ENCODE results near the gene KCNQ1.

The KCNQ1 gene

DNA sequence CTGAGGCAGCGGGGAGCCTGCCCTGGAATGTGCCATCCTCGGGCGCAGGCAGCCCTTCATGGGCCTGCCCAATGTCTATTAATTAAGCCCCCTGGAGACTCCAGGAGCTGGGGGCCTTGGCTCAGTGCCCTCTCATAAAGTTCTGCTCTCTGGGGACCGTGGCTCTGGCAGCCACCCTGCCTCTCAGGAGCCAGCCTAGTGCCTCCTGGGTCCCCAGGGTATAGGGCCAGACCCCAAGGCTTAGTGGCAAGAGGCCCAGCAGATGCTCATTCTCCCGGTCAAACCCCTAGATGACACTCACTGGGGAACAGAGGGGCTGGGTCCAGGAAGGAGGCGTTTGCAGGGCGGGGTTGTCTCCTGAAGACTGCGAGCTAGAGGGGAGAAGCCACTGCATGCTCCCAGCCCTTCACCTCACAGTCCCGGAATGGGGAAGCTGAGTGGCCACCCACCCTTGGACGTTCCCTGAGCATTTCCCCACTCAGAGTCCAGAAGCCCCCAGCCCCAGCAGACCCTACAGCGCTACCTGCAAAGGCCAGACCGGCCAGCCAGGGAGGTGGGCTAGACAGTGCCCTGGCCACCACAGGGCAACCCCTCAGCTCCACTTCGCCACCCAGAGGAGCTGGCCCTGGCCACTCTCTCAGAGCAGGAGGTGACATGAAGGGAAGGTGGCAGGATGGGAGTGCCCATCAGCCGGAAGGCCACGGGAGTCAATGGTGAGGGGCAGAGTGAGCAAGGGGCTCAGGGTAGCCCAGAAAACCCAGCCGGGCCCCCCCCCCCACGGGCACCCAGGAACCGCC is 357.8 kb downstream of the KCNQ1 start:
- no peak for DNase-seq (ENCODE audit: low read depth)
- TF ChIP-seq, protein P1, sequence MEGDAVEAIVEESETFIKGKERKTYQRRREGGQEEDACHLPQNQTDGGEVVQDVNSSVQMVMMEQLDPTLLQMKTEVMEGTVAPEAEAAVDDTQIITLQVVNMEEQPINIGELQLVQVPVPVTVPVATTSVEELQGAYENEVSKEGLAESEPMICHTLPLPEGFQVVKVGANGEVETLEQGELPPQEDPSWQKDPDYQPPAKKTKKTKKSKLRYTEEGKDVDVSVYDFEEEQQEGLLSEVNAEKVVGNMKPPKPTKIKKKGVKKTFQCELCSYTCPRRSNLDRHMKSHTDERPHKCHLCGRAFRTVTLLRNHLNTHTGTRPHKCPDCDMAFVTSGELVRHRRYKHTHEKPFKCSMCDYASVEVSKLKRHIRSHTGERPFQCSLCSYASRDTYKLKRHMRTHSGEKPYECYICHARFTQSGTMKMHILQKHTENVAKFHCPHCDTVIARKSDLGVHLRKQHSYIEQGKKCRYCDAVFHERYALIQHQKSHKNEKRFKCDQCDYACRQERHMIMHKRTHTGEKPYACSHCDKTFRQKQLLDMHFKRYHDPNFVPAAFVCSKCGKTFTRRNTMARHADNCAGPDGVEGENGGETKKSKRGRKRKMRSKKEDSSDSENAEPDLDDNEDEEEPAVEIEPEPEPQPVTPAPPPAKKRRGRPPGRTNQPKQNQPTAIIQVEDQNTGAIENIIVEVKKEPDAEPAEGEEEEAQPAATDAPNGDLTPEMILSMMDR (IDR thresholded peaks at IDR 0.05; ENCODE audit: control insufficient read depth, insufficient read depth, low read depth, low read length, missing control alignments) = no peak
- no peak overlapping the region for H3K4me3 ChIP-seq (ENCODE audit: control insufficient read depth, low read depth, low read length)

DNA sequence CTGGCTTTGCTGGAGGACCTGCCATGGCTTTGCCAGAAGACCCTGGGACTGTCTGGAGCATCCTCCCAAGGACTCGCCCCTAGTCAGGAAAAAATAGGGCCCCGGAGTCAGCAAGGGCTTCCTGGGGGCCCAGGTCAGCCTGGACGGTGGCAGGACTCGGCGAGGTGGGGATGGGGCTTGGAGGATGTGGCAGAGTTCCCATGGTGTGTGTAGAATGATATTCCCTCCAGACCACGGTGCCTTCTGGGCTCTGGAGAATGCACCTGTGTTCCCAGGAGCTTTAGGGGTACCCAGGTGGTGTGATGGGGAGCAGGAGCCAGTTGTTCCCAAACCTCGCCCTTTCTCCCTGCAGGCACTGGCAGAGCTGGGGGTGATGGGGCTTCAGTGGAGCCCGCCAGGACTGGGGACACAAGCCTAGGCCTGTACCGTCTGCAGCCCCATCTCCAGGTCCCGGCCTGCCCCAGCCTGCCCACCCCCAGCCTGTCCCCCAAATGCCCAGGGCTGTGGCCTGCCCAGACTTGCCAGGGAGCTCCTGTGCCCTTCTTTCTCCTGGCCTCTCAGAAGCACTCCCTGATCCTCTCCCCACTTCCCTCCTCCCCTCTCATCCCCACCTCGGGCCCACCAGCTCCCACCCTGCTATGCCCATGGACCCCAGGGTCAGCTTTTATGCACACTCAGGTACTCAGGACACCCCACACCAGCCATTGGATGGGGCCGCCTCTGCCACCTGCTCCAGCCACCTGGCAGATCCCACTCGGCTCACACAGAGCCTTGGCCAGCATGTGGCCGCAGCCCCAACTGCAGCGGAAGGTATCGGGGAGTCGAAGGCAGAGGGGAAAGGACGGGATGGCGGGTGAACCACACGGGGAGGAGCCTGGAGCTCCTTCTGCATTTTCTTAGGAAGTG is 358.6 kb downstream of the KCNQ1 start:
- no peak overlapping the region for H3K4me3 ChIP-seq (ENCODE audit: control insufficient read depth, low read depth, low read length)
- DNase-seq (ENCODE audit: low read depth) = no peak
- TF ChIP-seq, protein P1 (IDR thresholded peaks at IDR 0.05; ENCODE audit: control insufficient read depth, insufficient read depth, low read depth, low read length, missing control alignments) = no peak

DNA sequence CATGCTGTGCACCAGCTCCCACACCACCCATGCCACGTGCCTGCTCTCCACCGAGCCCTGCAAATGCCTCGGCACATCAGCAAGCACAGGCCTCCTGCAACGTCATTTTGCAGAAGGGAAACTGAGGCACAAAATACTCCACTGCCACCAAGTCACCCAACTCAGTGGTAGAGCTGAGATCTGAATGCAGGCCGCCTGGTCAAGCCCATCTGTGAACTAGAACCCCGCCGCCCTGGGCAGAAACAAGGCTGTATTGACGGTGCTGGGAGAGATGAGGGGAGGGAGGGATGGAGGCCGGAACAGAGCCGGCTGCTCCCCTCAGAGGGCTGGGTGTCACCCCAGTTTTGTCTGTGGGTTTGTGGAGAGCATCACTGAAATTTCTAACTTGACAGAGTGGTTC is 359.4 kb downstream of the KCNQ1 start:
- DNase-seq (ENCODE audit: low read depth) = no peak
- no peak overlapping the region for H3K4me3 ChIP-seq (ENCODE audit: control insufficient read depth, low read depth, low read length)
- TF ChIP-seq, protein P1 (IDR thresholded peaks at IDR 0.05; ENCODE audit: control insufficient read depth, insufficient read depth, low read depth, low read length, missing control alignments) = no peak

DNA sequence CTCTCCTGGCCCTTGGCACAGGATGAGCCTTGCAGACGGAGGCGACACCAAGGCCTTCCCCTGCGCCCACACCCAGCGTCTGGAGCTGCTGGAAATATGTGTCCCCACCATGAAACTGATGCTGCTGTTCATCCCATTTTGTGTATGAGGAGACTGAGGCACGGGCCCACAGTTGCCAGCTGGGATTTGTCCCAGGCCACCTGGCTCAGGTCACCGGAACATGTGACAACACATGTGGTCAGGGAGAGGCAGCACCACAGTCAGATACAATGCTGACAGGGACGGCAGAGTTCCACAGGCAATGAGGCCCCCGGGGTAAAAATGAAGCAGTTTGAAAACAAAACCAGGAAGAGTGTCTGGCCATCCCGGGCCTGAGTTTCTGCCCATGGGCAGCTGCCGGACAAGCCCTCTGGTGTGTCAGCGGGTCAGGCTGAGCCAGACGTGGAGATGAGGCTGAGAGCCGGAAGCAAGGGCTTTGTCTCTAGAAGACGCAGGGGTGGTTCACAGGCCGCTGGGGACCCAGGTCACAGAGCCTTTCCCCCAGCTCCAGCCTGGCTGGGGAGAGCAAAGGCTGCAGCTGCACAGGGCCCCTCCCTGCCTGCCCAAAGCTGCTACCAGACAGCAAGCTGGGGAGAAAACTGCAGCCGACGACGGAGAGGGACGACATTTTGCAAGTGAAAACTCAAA is 360.0 kb downstream of the KCNQ1 start:
- DNase-seq (ENCODE audit: low read depth) = no peak
- H3K4me3 ChIP-seq (ENCODE audit: control insufficient read depth, low read depth, low read length) = no peak overlapping the region
- TF ChIP-seq, protein P1 (IDR thresholded peaks at IDR 0.05; ENCODE audit: control insufficient read depth, insufficient read depth, low read depth, low read length, missing control alignments) = no peak

DNA sequence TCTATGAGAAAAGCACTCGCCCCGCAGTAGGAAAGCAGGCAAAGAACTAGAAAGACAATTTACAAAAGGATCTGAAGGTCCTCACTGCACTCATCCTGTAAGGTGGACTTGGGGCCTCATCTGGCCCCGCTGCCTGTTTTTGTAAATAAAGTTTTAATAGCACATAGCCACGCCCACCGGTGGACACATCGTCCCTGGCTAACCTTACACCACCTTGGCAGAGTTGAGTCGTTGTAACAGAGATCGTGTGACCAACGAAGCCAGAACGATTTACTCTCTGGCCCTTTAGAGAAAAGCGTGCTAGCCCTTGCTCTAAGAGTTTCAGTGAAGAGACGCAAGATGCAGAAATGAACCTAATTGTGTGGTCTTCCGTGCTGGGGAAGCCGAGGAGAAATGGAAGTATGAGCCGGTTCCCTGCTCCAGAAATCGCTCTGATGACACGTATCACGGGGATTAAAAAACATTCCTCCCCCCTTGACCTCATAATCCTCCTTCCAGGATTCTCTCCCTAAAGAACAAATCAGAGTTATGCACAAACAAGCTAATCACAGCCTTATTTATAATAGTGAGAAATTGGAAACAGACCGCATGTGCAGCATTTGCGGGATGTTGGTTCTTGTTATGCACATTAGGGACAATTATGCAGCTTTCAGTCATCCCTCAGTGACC is 360.7 kb downstream of the KCNQ1 start:
- TF ChIP-seq, protein P1 (IDR thresholded peaks at IDR 0.05; ENCODE audit: control insufficient read depth, insufficient read depth, low read depth, low read length, missing control alignments) = no peak
- DNase-seq (ENCODE audit: low read depth) = no peak
- no peak overlapping the region for H3K4me3 ChIP-seq (ENCODE audit: control insufficient read depth, low read depth, low read length)
